SK-N-SH treated with all-trans-retinoic acid at 6 μM for 48 hours (cell line): ENCODE data around the gene CD101.

ENCODE experiments used
- ATAC-seq: fragments of 200-7000 bp; cut with Tn5 transposase; 3 replicates; pipeline ENCODE4 v1.9.1; 2020; ENCODE audit warnings: mild to moderate bottlenecking, moderate library complexity
- ARNTL ChIP-seq: fragments of 450-650 bp; formaldehyde crosslinking; IDR thresholded peaks from 2 replicates; pipeline ENCODE4 v1.5.0; 2020; ENCODE audit warnings: low read depth, mild to moderate bottlenecking, moderate library complexity, borderline replicate concordance
- BACH2 ChIP-seq: fragments of 250-450 bp; sonication (Bioruptor Pico); IDR thresholded peaks from 2 replicates; pipeline ENCODE4 v1.9.0; 2021; ENCODE audit warnings: mild to moderate bottlenecking, borderline replicate concordance
- CREB5 ChIP-seq: fragments of 250-450 bp; sonication (Bioruptor Pico); IDR thresholded peaks from 2 replicates; pipeline ENCODE4 v1.5.1; 2020; ENCODE audit warnings: low read depth, mild to moderate bottlenecking, moderate library complexity
- CSDC2 ChIP-seq: fragments of 250-450 bp; sonication (Bioruptor Pico); IDR thresholded peaks from 2 replicates; pipeline ENCODE4 v1.5.0; 2020; ENCODE audit warnings: mild to moderate bottlenecking, moderate library complexity
- CSRNP3 ChIP-seq: fragments of 250-450 bp; sonication (Bioruptor Pico); IDR thresholded peaks from 2 replicates; pipeline ENCODE4 v1.5.1; 2021; ENCODE audit warnings: mild to moderate bottlenecking, moderate library complexity
- ESRRG ChIP-seq: fragments of 250-450 bp; sonication (Bioruptor Pico); IDR thresholded peaks from 2 replicates; pipeline ENCODE4 v1.6.1; 2021; ENCODE audit warnings: mild to moderate bottlenecking
- GLIS3 ChIP-seq: fragments of 250-450 bp; sonication (Bioruptor Pico); IDR thresholded peaks from 2 replicates; pipeline ENCODE4 v1.5.0; 2020; ENCODE audit warnings: mild to moderate bottlenecking, moderate library complexity
- OSR1 ChIP-seq: fragments of 250-450 bp; sonication (Bioruptor Pico); IDR thresholded peaks from 2 replicates; pipeline ENCODE4 v1.8.0; 2022; ENCODE audit warnings: moderate library complexity, mild to moderate bottlenecking, inconsistent platforms
- PPARA ChIP-seq: fragments of 250-450 bp; sonication (Bioruptor Pico); IDR thresholded peaks from 2 replicates; pipeline ENCODE4 v1.5.0; 2020; ENCODE audit warnings: mild to moderate bottlenecking, borderline replicate concordance
- RARB ChIP-seq: fragments of 250-450 bp; sonication (Bioruptor Pico); IDR thresholded peaks from 2 replicates; pipeline ENCODE4 v1.8.0; 2021; ENCODE audit warnings: mild to moderate bottlenecking, moderate library complexity
- SNAI2 ChIP-seq: fragments of 250-450 bp; sonication (Bioruptor Pico); IDR thresholded peaks from 2 replicates; pipeline ENCODE4 v1.5.0; 2020; ENCODE audit warnings: mild to moderate bottlenecking, moderate library complexity
- TCF4 ChIP-seq: fragments of 250-450 bp; sonication (Bioruptor Pico); IDR thresholded peaks from 2 replicates; pipeline ENCODE4 v1.8.0; 2021; ENCODE audit warnings: mild to moderate bottlenecking, moderate library complexity, borderline replicate concordance
- TOX ChIP-seq: fragments of 250-450 bp; sonication (Bioruptor Pico); IDR thresholded peaks from 2 replicates; pipeline ENCODE4 v1.8.0; 2021; ENCODE audit warnings: mild to moderate bottlenecking, moderate library complexity, borderline replicate concordance
- ZC3H10 ChIP-seq: fragments of 250-450 bp; sonication (Bioruptor Pico); IDR thresholded peaks from 2 replicates; pipeline ENCODE4 v1.5.1; 2021; ENCODE audit warnings: mild to moderate bottlenecking, moderate library complexity
- ZFP3 ChIP-seq: fragments of 250-450 bp; sonication (Bioruptor Pico); IDR thresholded peaks from 2 replicates; pipeline ENCODE4 v1.5.0; 2020; ENCODE audit warnings: mild to moderate bottlenecking, moderate library complexity
- ZFP30 ChIP-seq: fragments of 450-650 bp; formaldehyde crosslinking; IDR thresholded peaks from 2 replicates; pipeline ENCODE4 v1.5.0; 2022; ENCODE audit warnings: mild to moderate bottlenecking, moderate library complexity
- ZNF565 ChIP-seq: fragments of 450-650 bp; formaldehyde crosslinking; conservative IDR thresholded peaks from 2 replicates; pipeline ENCODE4 v1.5.0; 2020; ENCODE audit warnings: low read depth, mild to moderate bottlenecking, moderate library complexity
- ZNF70 ChIP-seq: fragments of 450-650 bp; formaldehyde crosslinking; IDR thresholded peaks from 2 replicates; pipeline ENCODE4 v1.5.0; 2020; ENCODE audit warnings: mild to moderate bottlenecking, moderate library complexity
- ZNF8 ChIP-seq: fragments of 450-650 bp; formaldehyde crosslinking; IDR thresholded peaks from 2 replicates; pipeline ENCODE4 v1.5.0; 2020; ENCODE audit warnings: mild to moderate bottlenecking, moderate library complexity
- TF ChIP-seq, protein P1 (sequence below): fragments of 250-450 bp; sonication (Bioruptor Pico); IDR thresholded peaks from 2 replicates; pipeline ENCODE4 v1.8.0; 2021; ENCODE audit warnings: low read depth, mild to moderate bottlenecking, moderate library complexity, borderline replicate concordance
- TF ChIP-seq, protein P2 (sequence below): fragments of 250-450 bp; sonication (Bioruptor Pico); IDR thresholded peaks from 2 replicates; pipeline ENCODE4 v1.8.0; 2020; ENCODE audit warnings: mild to moderate bottlenecking, moderate library complexity, borderline replicate concordance
- TF ChIP-seq, protein P3 (sequence below): fragments of 250-450 bp; sonication (Bioruptor Pico); IDR thresholded peaks from 2 replicates; pipeline ENCODE4 v1.5.0; 2020; ENCODE audit warnings: mild to moderate bottlenecking, moderate library complexity

Gene CD101

GRCh38 chr1:116997636-116998035 lies 3.9 kb upstream of the CD101 start:
- no peak for ATAC-seq

GRCh38 chr1:116999596-116999995 lies 2.0 kb upstream of the CD101 start:
- ATAC-seq: no peak
- no peak for TF ChIP-seq GLIS3
- no peak for TF ChIP-seq ZNF70
- no peak for TF ChIP-seq BACH2 (CRISPR knock-in tag)
- TF ChIP-seq OSR1: no peak
- TF ChIP-seq CREB5 (CRISPR knock-in tag): no peak
- no peak for TF ChIP-seq ZNF565 (CRISPR knock-in tag)
- TF ChIP-seq, protein P1, sequence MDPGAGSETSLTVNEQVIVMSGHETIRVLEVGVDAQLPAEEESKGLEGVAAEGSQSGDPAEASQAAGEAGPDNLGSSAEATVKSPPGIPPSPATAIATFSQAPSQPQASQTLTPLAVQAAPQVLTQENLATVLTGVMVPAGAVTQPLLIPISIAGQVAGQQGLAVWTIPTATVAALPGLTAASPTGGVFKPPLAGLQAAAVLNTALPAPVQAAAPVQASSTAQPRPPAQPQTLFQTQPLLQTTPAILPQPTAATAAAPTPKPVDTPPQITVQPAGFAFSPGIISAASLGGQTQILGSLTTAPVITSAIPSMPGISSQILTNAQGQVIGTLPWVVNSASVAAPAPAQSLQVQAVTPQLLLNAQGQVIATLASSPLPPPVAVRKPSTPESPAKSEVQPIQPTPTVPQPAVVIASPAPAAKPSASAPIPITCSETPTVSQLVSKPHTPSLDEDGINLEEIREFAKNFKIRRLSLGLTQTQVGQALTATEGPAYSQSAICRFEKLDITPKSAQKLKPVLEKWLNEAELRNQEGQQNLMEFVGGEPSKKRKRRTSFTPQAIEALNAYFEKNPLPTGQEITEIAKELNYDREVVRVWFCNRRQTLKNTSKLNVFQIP (CRISPR knock-in tag): no peak
- no peak for TF ChIP-seq ZFP3
- TF ChIP-seq SNAI2 (CRISPR knock-in tag): no peak
- TF ChIP-seq ESRRG (CRISPR knock-in tag): no peak
- TF ChIP-seq RARB (CRISPR knock-in tag): no peak
- TF ChIP-seq ZC3H10: no peak

More at GRCh38 chr1:116997636-116998035, 3.9 kb upstream of the CD101 start:
- TF ChIP-seq, protein P2, sequence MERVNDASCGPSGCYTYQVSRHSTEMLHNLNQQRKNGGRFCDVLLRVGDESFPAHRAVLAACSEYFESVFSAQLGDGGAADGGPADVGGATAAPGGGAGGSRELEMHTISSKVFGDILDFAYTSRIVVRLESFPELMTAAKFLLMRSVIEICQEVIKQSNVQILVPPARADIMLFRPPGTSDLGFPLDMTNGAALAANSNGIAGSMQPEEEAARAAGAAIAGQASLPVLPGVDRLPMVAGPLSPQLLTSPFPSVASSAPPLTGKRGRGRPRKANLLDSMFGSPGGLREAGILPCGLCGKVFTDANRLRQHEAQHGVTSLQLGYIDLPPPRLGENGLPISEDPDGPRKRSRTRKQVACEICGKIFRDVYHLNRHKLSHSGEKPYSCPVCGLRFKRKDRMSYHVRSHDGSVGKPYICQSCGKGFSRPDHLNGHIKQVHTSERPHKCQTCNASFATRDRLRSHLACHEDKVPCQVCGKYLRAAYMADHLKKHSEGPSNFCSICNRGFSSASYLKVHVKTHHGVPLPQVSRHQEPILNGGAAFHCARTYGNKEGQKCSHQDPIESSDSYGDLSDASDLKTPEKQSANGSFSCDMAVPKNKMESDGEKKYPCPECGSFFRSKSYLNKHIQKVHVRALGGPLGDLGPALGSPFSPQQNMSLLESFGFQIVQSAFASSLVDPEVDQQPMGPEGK: no peak
- TF ChIP-seq TOX (CRISPR knock-in tag) (no peak), ZNF565 (CRISPR knock-in tag) (no peak), ZNF8 (CRISPR knock-in tag) (no peak), TCF4 (no peak), ARNTL (no peak), ESRRG (CRISPR knock-in tag) (no peak), RARB (CRISPR knock-in tag) (no peak), SNAI2 (CRISPR knock-in tag) (no peak), PPARA (CRISPR knock-in tag) (no peak), OSR1 (no peak), CSDC2 (CRISPR knock-in tag) (no peak), CSRNP3 (CRISPR knock-in tag) (no peak), ZNF70 (no peak), ZFP30 (CRISPR knock-in tag) (no peak), GLIS3 (no peak), BACH2 (CRISPR knock-in tag) (no peak)
- TF ChIP-seq, protein P1 (CRISPR knock-in tag): no peak
- TF ChIP-seq, protein P3, sequence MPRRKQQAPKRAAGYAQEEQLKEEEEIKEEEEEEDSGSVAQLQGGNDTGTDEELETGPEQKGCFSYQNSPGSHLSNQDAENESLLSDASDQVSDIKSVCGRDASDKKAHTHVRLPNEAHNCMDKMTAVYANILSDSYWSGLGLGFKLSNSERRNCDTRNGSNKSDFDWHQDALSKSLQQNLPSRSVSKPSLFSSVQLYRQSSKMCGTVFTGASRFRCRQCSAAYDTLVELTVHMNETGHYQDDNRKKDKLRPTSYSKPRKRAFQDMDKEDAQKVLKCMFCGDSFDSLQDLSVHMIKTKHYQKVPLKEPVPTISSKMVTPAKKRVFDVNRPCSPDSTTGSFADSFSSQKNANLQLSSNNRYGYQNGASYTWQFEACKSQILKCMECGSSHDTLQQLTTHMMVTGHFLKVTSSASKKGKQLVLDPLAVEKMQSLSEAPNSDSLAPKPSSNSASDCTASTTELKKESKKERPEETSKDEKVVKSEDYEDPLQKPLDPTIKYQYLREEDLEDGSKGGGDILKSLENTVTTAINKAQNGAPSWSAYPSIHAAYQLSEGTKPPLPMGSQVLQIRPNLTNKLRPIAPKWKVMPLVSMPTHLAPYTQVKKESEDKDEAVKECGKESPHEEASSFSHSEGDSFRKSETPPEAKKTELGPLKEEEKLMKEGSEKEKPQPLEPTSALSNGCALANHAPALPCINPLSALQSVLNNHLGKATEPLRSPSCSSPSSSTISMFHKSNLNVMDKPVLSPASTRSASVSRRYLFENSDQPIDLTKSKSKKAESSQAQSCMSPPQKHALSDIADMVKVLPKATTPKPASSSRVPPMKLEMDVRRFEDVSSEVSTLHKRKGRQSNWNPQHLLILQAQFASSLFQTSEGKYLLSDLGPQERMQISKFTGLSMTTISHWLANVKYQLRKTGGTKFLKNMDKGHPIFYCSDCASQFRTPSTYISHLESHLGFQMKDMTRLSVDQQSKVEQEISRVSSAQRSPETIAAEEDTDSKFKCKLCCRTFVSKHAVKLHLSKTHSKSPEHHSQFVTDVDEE (CRISPR knock-in tag): no peak
